Measurements from ENCODE around the gene ZNF343.

ZNF343 gene

GRCh38 chr20:2451939-2452732 is 56.6 kb downstream of the ZNF343 start:
- Histone ChIP-seq H3K36me3 (peaks cover 0 to 7% (median 0%) of the 10 kb centered on the region in 11 experiments; a peak in 1 of 22 replicates), H3K4me1 (peaks cover 10 to 49% (median 32%) of the 10 kb centered on the region in 10 experiments; a peak in 17 of 20 replicates), H3K27me3 (no peaks in the 10 kb centered on the region), H3K27ac (no peak overlapping the region), H3K9me3 (replicated peaks in 1 of 11) (peaks cover 0 to 5% (median 1%) of the 10 kb centered on the region in 11 experiments; a peak in 6 of 22 replicates), H3K4me3 (no peak overlapping the region), H4K20me1 (peaks cover 0 to 15% (median 7%) of the 10 kb centered on the region in 11 experiments; a peak in 10 of 22 replicates), H3K9ac (no peak overlapping the region), H3K4me2 (peak overlapping the region in 7 of 11 experiments; percentile 3 to 54 (median 21); a peak in 6 of 22 replicates)
- no peak for TF ChIP-seq Cebpa-rat (IDR thresholded peaks at IDR 0.05)

GRCh38 chr20:2451422-2451821 is 57.3 kb downstream of the ZNF343 start:
- H3K4me2 ChIP-seq: peak overlapping the region in 6 of 11 experiments; percentile 12 to 61 (median 52); a peak in 5 of 22 replicates
- H3K27ac ChIP-seq: no peak overlapping the region; a peak in 1 of 22 replicates
- peaks cover 3 to 49% (median 30%) of the 10 kb centered on the region in 10 experiments; a peak in 16 of 20 replicates for H3K4me1 ChIP-seq
- H3K9ac ChIP-seq: no peak overlapping the region
- H4K20me1 ChIP-seq: peaks cover 0 to 8% (median under 1%) of the 10 kb centered on the region in 11 experiments; a peak in 5 of 22 replicates
- no peaks in the 10 kb centered on the region for H3K27me3 ChIP-seq
- 0 out of 22 replicates have a peak, but pooled peaks cover 0 to 7% (median 0%) of the 10 kb centered on the region in 11 experiments for H3K36me3 ChIP-seq
- H3K9me3 ChIP-seq (replicated peaks in 1 of 11): peaks cover 0 to 10% (median 6%) of the 10 kb centered on the region in 11 experiments; a peak in 11 of 22 replicates
- no peak for TF ChIP-seq Cebpa-rat (IDR thresholded peaks at IDR 0.05)
- H3K4me3 ChIP-seq: no peak overlapping the region

GRCh38 chr20:2449386-2449785 is 59.3 kb downstream of the ZNF343 start:
- TF ChIP-seq Cebpa-rat (IDR thresholded peaks at IDR 0.05): no peak
- H3K9ac ChIP-seq: no peak overlapping the region
- no peak overlapping the region for H3K4me3 ChIP-seq
- H3K9me3 ChIP-seq (replicated peaks in 1 of 11): peaks cover 0 to 17% (median 6%) of the 10 kb centered on the region in 11 experiments; a peak in 11 of 22 replicates
- peaks cover 0 to 46% (median 30%) of the 10 kb centered on the region in 10 experiments; a peak in 16 of 20 replicates for H3K4me1 ChIP-seq
- H3K36me3 ChIP-seq: 0 out of 22 replicates have a peak, but pooled peaks cover 0 to 7% (median 0%) of the 10 kb centered on the region in 11 experiments
- H3K4me2 ChIP-seq: peak overlapping the region in 3 of 11 experiments; percentile 52 to 61 (median 53); a peak in 4 of 22 replicates
- no peaks in the 10 kb centered on the region for H3K27me3 ChIP-seq
- H3K27ac ChIP-seq: no peak overlapping the region
- no peaks in the 10 kb centered on the region for H4K20me1 ChIP-seq

GRCh38 chr20:2446845-2447244 is 61.9 kb downstream of the ZNF343 start:
- Histone ChIP-seq H3K4me3 (no peak overlapping the region), H3K9me3 (replicated peaks in 1 of 11) (peaks cover 0 to 18% (median 6%) of the 10 kb centered on the region in 11 experiments; a peak in 11 of 22 replicates), H3K27ac (no peak overlapping the region), H4K20me1 (no peaks in the 10 kb centered on the region), H3K4me1 (peaks cover 0 to 26% (median 21%) of the 10 kb centered on the region in 10 experiments; a peak in 15 of 20 replicates), H3K36me3 (no peaks in the 10 kb centered on the region), H3K4me2 (no peak overlapping the region), H3K9ac (no peak overlapping the region), H3K27me3 (no peaks in the 10 kb centered on the region)
- no peak for TF ChIP-seq Cebpa-rat (IDR thresholded peaks at IDR 0.05)

Data from BLaER1 treated with 17β-estradiol and CSF1 and Interleukin-3, amounts not matched to agents 10 nM and 100 nM (cell line).